ENCODE results near the gene ZFP69B.

The ZFP69B gene

DNA sequence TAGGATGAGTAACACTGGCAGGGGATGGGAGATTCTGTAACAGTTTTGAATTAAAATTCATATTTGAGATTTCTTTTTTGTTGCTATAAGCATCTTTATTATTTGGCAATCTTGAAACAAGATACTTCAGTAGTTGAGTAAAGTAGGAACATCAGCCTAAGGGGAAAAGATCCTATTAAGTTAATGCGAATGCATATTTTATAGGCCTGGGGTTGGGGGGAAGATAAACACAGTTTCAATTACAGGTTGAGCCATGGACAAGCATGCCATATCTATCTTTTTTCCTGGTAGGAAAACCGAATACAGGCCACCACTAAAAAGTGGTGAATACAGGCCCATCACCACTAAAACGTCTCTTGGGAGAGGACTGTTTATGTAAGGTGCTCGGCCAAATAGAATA lies 44.5 kb upstream of the ZFP69B start:
- Histone ChIP-seq H3K4me1 (ENCODE audit: control insufficient read depth, low read length) (peaks cover 22% of the 10 kb centered on the region), H3K4me3 (ENCODE audit: low read length) (no peak overlapping the region), H3F3A (ENCODE audit: control insufficient read depth, insufficient read depth) (no peaks in the 10 kb centered on the region), H3K27me3 (ENCODE audit: control insufficient read depth, low read length) (no peaks in the 10 kb centered on the region), H3K9me3 (ENCODE audit: control insufficient read depth, insufficient read depth, low read length) (no peaks in the 10 kb centered on the region), H3K4me2 (ENCODE audit: low read length) (no peak overlapping the region), H3K79me2 (ENCODE audit: control insufficient read depth, low read length) (peaks cover 60% of the 10 kb centered on the region), H3K9me2 (replicated peaks; ENCODE audit: control insufficient read depth, low read length) (no peaks in the 10 kb centered on the region), H3K36me3 (ENCODE audit: control insufficient read depth, low read length) (peaks cover 38% of the 10 kb centered on the region), H3K27ac (ENCODE audit: low read depth, low read length) (no peak overlapping the region), H4K20me1 (ENCODE audit: control insufficient read depth, insufficient read depth, low read depth, low read length) (peaks cover 9% of the 10 kb centered on the region; the same call in 1 of the 2 replicates)
- TF ChIP-seq, protein P1, sequence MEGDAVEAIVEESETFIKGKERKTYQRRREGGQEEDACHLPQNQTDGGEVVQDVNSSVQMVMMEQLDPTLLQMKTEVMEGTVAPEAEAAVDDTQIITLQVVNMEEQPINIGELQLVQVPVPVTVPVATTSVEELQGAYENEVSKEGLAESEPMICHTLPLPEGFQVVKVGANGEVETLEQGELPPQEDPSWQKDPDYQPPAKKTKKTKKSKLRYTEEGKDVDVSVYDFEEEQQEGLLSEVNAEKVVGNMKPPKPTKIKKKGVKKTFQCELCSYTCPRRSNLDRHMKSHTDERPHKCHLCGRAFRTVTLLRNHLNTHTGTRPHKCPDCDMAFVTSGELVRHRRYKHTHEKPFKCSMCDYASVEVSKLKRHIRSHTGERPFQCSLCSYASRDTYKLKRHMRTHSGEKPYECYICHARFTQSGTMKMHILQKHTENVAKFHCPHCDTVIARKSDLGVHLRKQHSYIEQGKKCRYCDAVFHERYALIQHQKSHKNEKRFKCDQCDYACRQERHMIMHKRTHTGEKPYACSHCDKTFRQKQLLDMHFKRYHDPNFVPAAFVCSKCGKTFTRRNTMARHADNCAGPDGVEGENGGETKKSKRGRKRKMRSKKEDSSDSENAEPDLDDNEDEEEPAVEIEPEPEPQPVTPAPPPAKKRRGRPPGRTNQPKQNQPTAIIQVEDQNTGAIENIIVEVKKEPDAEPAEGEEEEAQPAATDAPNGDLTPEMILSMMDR (IDR thresholded peaks at IDR 0.05; ENCODE audit: low read depth, low read length, poor library complexity, severe bottlenecking) = no peak
- TF ChIP-seq EZH2phosphoT487 (IDR thresholded peaks at IDR 0.05; ENCODE audit: borderline replicate concordance, low read length) = no peak

GRCh38 chr1:40407453-40407852 lies 42.8 kb upstream of the ZFP69B start:
- TF ChIP-seq EZH2phosphoT487 (IDR thresholded peaks at IDR 0.05; ENCODE audit: borderline replicate concordance, low read length) = no peak
- TF ChIP-seq, protein P1 (IDR thresholded peaks at IDR 0.05; ENCODE audit: low read depth, low read length, poor library complexity, severe bottlenecking) = no peak
- Histone ChIP-seq H3K36me3 (ENCODE audit: control insufficient read depth, low read length) (peaks cover 43% of the 10 kb centered on the region), H3K4me3 (ENCODE audit: low read length) (no peak overlapping the region), H3K4me1 (ENCODE audit: control insufficient read depth, low read length) (peaks cover 9% of the 10 kb centered on the region), H3F3A (ENCODE audit: control insufficient read depth, insufficient read depth) (no peaks in the 10 kb centered on the region), H3K27me3 (ENCODE audit: control insufficient read depth, low read length) (no peaks in the 10 kb centered on the region), H3K27ac (ENCODE audit: low read depth, low read length) (no peak overlapping the region), H3K9me2 (replicated peaks; ENCODE audit: control insufficient read depth, low read length) (no peaks in the 10 kb centered on the region), H3K79me2 (ENCODE audit: control insufficient read depth, low read length) (peaks cover 43% of the 10 kb centered on the region), H3K9me3 (ENCODE audit: control insufficient read depth, insufficient read depth, low read length) (no peaks in the 10 kb centered on the region), H4K20me1 (ENCODE audit: control insufficient read depth, insufficient read depth, low read depth, low read length) (peaks cover 4% of the 10 kb centered on the region; the same call in 1 of the 2 replicates), H3K4me2 (ENCODE audit: low read length) (no peak overlapping the region)

DNA sequence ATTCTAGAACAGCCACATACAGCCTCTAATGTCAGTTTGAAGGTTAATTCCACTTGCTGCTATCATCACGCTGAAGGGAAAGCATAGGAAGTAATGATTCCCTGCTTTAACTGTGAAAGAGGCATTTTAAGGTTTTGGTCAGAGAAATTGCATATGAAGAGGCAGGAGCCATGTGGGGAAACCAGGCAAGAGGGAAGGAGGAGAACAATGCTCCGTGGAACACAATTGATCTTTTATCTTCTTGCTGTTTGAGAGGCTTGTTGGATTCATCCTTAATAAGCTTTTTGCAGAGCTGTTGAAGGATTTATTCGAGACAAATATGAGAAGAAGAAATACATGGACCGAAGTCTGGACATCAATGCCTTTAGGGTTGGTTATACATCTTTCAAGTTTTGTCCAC lies 40.8 kb upstream of the ZFP69B start:
- Histone ChIP-seq H3K9me2 (replicated peaks; ENCODE audit: control insufficient read depth, low read length) (no peaks in the 10 kb centered on the region), H4K20me1 (ENCODE audit: control insufficient read depth, insufficient read depth, low read depth, low read length) (peaks cover 4% of the 10 kb centered on the region; the same call in 1 of the 2 replicates), H3K4me3 (ENCODE audit: low read length) (no peak overlapping the region), H3K79me2 (ENCODE audit: control insufficient read depth, low read length) (peaks cover 25% of the 10 kb centered on the region), H3F3A (ENCODE audit: control insufficient read depth, insufficient read depth) (no peaks in the 10 kb centered on the region), H3K4me1 (ENCODE audit: control insufficient read depth, low read length) (peaks cover 4% of the 10 kb centered on the region), H3K27me3 (ENCODE audit: control insufficient read depth, low read length) (no peaks in the 10 kb centered on the region), H3K4me2 (ENCODE audit: low read length) (no peak overlapping the region), H3K36me3 (ENCODE audit: control insufficient read depth, low read length) (peaks cover 62% of the 10 kb centered on the region), H3K27ac (ENCODE audit: low read depth, low read length) (no peak overlapping the region), H3K9me3 (ENCODE audit: control insufficient read depth, insufficient read depth, low read length) (no peaks in the 10 kb centered on the region)
- TF ChIP-seq EZH2phosphoT487 (IDR thresholded peaks at IDR 0.05; ENCODE audit: borderline replicate concordance, low read length) = no peak
- TF ChIP-seq, protein P1 (IDR thresholded peaks at IDR 0.05; ENCODE audit: low read depth, low read length, poor library complexity, severe bottlenecking) = no peak

Data from DOHH2 (cell line).